NCI-H524 treated with DMSO at 0.1 percent for 48 hours (cell line): Measurements from ENCODE around the gene PABPC4L.
"Not testable (repeated sequence)": the region's sequence is repeated elsewhere in the genome, so short reads cannot be mapped to it uniquely, and the experiment has no call there.

Experiments used
- DNase-seq: peaks from one replicate; lab custom pipeline; 2025; lab: John Stamatoyannopoulos, UW

The PABPC4L gene

DNA sequence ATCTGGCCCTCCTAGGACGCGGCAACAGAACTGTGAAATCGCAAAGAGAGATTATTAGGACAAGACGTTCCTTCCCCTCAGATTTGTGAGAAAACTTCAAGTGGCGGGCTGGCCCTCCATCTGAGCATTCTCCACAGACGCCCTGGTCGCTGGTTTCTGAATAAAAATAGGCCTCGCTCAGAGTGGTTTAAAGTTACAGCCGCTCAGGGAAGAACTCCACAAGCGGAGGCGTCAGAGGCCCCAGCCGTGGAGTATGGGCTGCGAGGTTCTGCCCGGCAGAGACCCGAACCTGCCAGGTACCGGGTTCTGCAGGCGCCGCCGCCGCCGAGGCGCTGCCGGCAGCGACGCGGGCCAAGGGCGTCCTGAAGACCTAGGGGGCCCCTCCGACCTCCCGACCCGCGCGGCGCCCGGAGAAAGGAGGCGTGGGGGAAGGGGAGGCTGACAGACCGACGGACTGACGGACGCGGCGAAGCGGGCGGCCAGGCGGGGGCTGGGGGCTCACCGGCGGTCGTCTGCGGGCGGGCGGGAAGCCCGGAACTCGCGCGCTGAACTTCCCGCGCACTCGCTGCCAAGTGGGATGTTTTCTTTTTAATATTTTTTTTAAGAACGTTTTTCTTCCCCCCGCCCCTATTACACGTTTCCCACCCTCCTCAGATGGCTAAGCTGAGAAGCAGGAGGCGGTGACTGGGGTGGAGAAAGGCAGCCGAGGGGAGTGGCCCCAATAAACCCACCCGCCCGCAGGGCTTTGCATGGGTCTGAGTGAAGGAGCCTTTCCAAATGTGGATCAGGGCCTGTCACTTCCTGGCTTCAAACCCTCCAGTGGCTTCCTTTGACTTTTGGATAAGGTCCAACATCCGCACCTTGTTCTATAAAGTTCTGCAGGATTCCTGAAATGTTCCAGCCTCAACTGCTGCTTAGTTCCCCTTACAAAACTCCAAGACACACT, at the start of gene PABPC4L:
PABPC4L (minus strand) TSS at position 574 of the 946 bp plus-strand sequence. CDS start 770 bp downstream, outside the sequence.
- DNase-seq: no peak

DNA sequence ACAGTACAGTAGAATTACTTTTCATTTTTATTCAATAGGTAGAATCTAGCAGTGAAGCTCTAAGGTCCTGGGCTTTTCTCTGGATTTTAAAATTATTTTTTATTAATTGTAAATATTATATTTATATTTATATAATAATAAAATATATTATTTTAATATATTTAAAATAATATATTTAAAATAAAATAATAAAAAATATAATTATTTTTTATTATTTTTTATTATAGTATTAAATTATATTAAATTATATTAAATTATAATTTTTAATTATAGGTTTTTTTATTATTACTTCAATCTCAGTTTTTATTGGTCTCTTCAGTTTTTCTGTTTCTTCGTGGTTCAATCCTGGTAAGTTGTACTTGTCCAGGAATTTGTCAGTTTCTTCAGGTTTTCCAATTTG, 49.7 kb upstream of the PABPC4L start:
- DNase-seq: no peak

DNA sequence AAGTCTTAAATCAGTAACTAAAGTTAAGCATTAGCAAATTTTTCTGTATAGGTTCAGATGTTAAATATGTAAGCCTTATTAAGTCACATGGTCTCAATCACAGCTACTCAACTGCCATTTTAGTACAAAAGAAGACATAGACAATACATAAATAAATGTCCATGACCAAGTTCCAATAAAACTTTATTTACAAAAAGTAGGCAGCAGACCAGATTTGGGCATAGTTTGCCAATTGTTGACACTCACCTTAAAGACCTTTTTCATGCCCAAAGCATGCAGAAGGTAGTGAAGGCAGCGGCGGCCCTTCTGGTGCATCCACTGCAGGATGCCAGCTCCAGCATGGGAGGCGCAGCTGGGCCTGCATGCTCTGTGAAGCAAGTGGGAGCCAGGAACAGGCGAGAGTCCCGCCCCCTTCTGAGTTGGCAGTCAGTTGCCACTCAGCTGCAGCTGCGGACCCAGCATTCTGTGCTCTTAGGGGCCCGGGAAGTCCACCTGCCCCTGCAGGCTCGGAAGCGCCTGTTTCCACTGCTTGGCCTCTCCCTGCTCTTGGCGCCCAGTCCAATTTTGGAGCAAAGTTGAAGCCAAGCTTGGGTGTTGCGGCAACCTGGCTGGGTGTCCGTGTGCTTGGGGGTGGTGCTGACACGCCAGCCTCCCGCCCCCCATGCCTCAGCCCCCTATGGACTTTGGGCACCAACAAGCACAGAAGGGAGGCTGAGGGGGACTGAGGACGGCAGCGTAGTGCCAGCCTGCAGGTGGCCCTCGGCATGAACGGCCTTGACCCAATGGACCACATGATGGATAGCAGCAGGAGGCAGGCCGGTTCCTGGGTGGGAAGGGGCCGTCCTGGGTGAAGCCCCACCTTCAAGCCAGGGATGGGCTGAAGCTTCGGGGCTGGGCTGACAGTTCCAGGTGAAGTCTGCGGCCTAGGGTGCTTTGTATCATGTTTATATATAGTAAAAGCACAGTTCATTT, 42.4 kb upstream of the PABPC4L start:
- DNase-seq: no peak

DNA sequence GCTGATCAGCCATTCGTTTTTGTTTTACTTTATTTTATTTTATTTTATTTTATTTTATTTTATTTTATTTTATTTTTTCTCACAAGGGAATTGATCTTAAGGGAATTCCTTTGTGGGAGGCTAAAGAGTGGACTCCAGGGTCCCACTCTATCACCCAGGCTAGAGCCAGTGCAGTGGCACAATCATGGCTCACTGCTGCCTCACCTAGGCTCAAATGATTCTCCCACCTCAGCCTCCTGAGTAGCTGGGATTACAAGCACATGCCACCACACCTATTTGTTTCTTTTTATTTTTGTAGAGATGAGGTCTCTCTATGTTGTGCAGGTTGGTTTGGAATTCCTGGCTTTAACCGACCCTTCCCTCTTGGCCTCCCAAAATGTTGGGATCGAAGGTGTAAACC, 17.5 kb upstream of the PABPC4L start:
- DNase-seq: no peak

- no peak for DNase-seq
Observed at GRCh38 chr4:134216411-134216810, 14.8 kb upstream of the PABPC4L start.

DNA sequence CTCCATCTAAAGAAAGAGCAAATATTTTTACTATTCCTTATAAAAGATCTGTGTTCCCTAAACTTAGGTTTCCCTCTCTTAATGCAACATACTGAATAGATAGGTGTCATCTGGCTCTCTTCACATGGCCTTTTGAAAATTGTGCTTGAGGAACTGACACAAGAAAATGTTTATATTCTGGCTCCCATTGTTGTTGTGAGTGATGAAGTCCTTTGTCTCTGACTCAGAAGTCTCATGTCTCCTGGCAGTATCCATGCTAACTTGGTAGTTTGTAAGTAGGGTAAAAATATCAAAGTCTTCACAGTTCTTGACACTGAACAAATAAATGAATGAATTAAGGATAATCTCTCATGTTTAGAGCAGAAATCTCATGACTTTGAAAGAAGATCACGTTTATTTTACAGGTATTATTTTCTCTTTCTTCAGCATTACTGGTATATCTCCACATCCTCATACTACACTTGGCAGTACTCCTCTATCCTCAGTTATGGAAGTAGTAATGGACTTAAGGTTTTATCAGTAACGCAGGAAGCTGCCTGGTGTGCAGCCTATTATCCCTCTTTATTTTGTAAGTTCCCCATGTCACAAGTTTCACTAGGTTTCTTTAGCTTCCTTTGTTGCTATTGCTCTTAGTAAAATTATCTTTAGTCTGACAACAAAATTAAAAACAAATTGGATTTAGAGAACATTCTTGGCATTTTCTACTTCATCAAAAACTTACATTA, 14.2 kb upstream of the PABPC4L start:
- DNase-seq: no peak

DNA sequence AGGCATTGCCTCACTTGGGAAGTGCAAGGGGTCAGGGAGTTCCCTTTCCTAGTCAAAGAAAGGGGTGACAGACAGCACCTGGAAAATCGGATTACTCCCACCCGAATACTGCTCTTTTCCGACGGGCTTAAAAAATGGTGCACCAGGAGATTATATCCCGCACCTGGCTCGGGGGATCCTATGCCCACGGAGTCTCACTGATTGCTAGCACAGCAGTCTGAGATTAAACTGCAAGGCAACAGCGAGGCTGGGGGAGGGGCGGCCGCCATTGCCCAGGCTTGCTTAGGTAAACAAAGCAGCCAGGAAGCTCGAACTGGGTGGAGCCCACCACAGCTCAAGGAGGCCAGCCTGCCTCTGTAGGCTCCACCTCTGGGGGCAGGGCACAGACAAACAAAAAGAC, 6.4 kb upstream of the PABPC4L start:
- not testable (repeated sequence) for DNase-seq

GRCh38 chr4:134202166-134202956, 772 bp upstream of the PABPC4L start:
- no peak for DNase-seq

- peak; percentile 13 for DNase-seq
Observed at GRCh38 chr4:134200811-134201215, 776 bp downstream of the PABPC4L start.

DNA sequence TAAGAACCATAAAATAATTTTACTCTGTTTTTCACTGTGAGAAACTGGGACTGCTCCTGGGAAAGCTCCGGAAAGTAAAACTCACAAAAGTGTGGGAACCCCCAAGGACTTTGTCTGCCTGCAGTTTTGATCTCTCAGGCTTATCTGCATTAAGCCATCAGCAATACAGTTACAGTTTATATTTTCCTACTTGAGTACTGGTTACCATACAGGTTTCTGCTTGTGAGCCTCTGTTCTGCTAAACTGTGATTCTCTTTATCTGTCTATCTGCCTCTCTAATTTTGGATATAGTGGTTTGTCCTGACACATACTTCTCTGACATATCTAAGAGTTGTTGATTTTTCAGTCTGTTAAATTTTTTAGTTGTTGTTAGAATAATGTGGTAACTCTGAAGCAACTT, 11.6 kb downstream of the PABPC4L start:
- no peak for DNase-seq

DNA sequence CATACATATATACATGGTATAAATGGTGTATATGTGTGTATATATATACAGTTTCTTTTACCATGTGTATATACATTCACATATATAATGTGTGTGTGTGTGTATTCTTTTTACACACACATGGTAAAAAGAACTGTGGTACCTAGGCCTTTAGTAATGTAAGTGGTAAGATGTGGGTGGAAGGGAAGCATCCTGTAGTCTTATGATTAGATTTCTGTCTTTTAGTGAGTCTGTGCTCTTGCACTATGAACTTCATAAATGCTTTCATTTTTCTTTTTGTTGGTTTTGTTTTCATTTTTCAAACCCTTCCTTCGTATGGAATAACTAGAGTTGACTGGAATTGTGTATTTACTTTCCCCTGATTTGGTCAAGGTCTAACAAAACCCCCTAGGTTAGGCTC, 12.1 kb downstream of the PABPC4L start:
- DNase-seq: no peak

DNA sequence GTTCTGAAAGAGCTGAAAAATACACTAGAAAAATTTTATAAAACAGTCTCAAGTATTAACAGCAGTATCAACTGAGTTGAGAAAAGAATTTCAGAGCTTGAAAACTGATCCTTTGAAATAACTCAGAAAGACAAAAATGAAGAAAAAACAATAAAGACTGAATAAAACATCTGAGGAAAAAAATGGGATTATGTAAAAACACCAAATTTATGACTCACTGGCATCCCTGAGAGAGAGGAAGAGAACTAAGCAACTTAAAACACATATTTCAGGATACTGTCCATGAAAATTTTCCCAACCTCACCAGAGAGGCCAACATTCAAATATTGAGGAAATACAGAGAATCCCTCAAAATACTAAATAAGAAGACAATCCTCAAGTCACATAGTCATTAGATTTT, 22.9 kb downstream of the PABPC4L start:
- DNase-seq: no peak

GRCh38 chr4:134174271-134174670, 27.3 kb downstream of the PABPC4L start:
- DNase-seq: no peak

- DNase-seq: no peak
Observed at GRCh38 chr4:134160211-134160610, 41.4 kb downstream of the PABPC4L start.

DNA sequence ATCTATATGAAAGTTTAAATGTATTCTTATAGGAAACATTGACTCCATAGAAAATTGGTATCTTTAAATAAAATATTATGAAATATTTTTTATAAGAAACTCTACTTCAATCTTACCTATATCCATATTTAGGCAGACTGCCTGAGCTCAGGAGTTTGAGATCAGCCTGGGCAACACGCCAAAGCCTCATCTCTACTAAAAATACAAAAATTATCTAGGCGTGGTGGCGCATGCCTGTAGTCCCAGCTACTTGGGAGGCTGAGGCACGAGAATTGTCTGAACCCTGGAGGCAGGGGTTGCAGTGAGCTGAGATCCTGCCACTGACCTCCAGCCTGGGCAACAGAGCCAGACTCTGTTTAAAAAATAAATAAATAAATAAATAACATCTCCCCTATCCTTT, 47.5 kb downstream of the PABPC4L start:
- DNase-seq: no peak

GRCh38 chr4:134147941-134148340, 53.6 kb downstream of the PABPC4L start:
- DNase-seq: no peak
